Activated naive CD4-positive, alpha-beta T cell treated with anti-CD3 and anti-CD28 coated beads, Interleukin-2, amount 50 U/mL, for 24 hours (primary cell): ENCODE results near the gene USP36.
"Not testable (repeated sequence)": the region's sequence is repeated elsewhere in the genome, so short reads cannot be mapped to it uniquely, and the experiment has no call there.

Experiments
- H3K27ac Mint-ChIP-seq: one replicate; pipeline ENCODE4 v1.8.0; 2021; ENCODE audit warnings: mild to moderate bottlenecking, mixed read lengths
- H3K27me3 Mint-ChIP-seq: one replicate; pipeline ENCODE4 v1.8.0; 2021; ENCODE audit warnings: mixed read lengths
- H3K36me3 Mint-ChIP-seq: one replicate; pipeline ENCODE4 v1.8.0; 2021; ENCODE audit warnings: mixed read lengths
- H3K4me1 Mint-ChIP-seq: one replicate; pipeline ENCODE4 v1.8.0; 2021; ENCODE audit warnings: mixed read lengths
- H3K4me3 Mint-ChIP-seq: one replicate; pipeline ENCODE4 v1.8.0; 2021; ENCODE audit warnings: mild to moderate bottlenecking, mixed read lengths
- H3K9me3 Mint-ChIP-seq: one replicate; pipeline ENCODE4 v1.8.0; 2021; ENCODE audit warnings: mixed read lengths

The USP36 gene

GRCh38 chr17:78765821-78766220 lies 74.8 kb downstream of the USP36 start:
- H3K27ac Mint-ChIP-seq, result peak overlapping the region; percentile 83

GRCh38 chr17:78764871-78765270 lies 75.7 kb downstream of the USP36 start:
- Mint-ChIP-seq H3K27ac (peak overlapping the region; percentile 96), H3K36me3 (peaks cover 3% of the 10 kb centered on the region), H3K4me1 (peaks cover 45% of the 10 kb centered on the region), H3K4me3 (peak overlapping the region; percentile 77), H3K27me3 (no peaks in the 10 kb centered on the region), H3K9me3 (no peaks in the 10 kb centered on the region)

More at GRCh38 chr17:78765821-78766220, 74.8 kb downstream of the USP36 start:
- Mint-ChIP-seq H3K27me3 (no peaks in the 10 kb centered on the region), H3K36me3 (peaks cover 3% of the 10 kb centered on the region), H3K4me1 (peaks cover 43% of the 10 kb centered on the region), H3K9me3 (no peaks in the 10 kb centered on the region), H3K4me3 (no peak overlapping the region)

GRCh38 chr17:78763561-78763960 lies 77.1 kb downstream of the USP36 start:
- H3K4me1 Mint-ChIP-seq, result peaks cover 58% of the 10 kb centered on the region
- peaks cover 3% of the 10 kb centered on the region for H3K36me3 Mint-ChIP-seq
- H3K4me3 Mint-ChIP-seq, result peak overlapping the region; percentile 31
- H3K9me3 Mint-ChIP-seq, result no peaks in the 10 kb centered on the region
- H3K27me3 Mint-ChIP-seq, result no peaks in the 10 kb centered on the region
- peak overlapping the region; percentile 98 for H3K27ac Mint-ChIP-seq

DNA sequence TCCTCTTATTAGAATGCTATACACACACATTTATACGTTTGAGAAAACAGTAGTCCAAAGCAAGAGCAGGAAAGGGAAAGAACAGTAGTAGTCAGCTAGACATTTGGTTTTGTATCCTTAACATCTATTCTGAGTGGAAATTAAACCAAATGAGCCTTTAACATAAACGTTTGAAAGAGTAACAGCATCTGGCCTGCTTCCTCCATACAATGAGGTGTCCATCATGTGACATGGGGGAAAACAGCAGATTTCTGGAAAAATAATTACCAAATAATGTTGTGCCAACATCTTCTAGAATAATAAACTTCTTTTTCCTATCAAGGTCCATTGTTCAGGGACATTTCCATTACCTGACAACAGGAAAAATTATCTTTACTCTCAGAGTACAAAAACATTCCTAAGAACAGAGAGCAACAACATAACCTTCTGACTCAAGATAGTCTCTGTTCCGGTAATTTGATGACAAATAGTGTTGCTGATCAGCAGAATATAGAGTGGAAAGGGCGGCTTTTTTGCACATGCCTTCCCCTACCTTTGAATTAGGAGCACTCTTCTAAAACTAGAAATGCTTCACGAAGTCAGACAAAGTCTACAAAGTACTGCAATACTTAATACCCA lies 78.7 kb downstream of the USP36 start:
- H3K4me3 Mint-ChIP-seq, result peak overlapping the region; percentile 70
- H3K36me3 Mint-ChIP-seq, result peaks cover 3% of the 10 kb centered on the region
- peak overlapping the region; percentile 98 for H3K27ac Mint-ChIP-seq
- no peaks in the 10 kb centered on the region for H3K9me3 Mint-ChIP-seq
- H3K27me3 Mint-ChIP-seq, result no peaks in the 10 kb centered on the region
- peaks cover 75% of the 10 kb centered on the region for H3K4me1 Mint-ChIP-seq

DNA sequence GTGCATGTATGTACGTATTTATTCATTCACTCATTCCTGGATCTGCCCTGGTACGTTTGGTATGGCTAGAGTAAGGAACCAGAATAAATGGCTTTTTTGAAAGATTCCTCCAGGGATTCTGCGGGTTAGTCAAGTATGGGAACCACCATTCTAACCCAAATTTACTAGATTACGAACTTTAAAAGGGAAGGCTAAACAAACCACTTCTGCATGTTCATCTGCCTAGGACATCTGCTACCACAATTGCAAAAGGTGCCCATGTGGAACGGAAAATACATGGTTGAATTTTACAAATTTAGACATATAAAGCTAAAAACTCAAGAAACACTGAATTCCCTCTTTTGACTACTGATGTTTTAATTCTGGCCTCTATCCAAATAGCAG lies 80.7 kb downstream of the USP36 start:
- Mint-ChIP-seq H3K4me1 (peaks cover 88% of the 10 kb centered on the region), H3K4me3 (peak overlapping the region; percentile 58), H3K27ac (peak overlapping the region; percentile 86), H3K27me3 (no peaks in the 10 kb centered on the region), H3K36me3 (peaks cover 3% of the 10 kb centered on the region), H3K9me3 (no peaks in the 10 kb centered on the region)

DNA sequence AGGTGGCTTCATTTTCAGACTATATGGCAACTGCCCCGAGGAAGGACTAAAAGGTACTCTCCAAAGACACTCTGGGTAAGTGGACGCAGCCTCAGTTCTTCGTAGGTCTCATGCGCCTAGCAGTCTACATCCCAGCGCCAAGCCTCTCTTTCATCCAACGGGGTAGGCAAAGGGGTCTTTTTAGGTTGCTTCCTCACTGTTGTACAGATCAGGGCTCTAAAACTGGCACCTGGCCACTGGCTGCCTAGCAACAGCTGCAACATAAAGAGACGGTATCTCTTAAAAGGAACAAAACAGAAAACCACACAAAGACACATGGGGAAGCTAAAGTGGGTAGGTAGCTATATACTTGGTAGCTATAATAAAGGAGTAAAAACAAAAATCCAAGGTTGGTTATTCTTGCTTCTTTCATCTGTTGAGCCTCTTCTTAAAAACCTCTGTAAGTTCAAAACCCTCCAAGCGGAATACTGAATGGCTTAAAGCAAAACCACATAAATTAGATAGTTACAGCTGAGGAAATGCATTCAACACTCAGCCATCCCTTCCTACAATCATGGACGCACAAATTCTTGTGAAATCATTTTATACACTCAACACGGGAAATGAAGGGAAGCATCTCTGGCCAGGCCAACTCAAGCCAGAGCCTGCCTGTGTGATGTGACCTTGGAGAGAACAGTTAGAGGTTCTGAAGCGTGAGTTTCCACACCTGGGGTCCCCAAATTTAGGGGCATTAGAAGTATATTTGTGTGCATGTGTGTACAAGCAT lies 81.2 kb downstream of the USP36 start:
- Mint-ChIP-seq H3K4me3 (peak overlapping the region; percentile 66), H3K9me3 (no peaks in the 10 kb centered on the region), H3K4me1 (peaks cover 83% of the 10 kb centered on the region), H3K36me3 (peaks cover 1% of the 10 kb centered on the region), H3K27me3 (no peaks in the 10 kb centered on the region), H3K27ac (peak overlapping the region; percentile 86)

DNA sequence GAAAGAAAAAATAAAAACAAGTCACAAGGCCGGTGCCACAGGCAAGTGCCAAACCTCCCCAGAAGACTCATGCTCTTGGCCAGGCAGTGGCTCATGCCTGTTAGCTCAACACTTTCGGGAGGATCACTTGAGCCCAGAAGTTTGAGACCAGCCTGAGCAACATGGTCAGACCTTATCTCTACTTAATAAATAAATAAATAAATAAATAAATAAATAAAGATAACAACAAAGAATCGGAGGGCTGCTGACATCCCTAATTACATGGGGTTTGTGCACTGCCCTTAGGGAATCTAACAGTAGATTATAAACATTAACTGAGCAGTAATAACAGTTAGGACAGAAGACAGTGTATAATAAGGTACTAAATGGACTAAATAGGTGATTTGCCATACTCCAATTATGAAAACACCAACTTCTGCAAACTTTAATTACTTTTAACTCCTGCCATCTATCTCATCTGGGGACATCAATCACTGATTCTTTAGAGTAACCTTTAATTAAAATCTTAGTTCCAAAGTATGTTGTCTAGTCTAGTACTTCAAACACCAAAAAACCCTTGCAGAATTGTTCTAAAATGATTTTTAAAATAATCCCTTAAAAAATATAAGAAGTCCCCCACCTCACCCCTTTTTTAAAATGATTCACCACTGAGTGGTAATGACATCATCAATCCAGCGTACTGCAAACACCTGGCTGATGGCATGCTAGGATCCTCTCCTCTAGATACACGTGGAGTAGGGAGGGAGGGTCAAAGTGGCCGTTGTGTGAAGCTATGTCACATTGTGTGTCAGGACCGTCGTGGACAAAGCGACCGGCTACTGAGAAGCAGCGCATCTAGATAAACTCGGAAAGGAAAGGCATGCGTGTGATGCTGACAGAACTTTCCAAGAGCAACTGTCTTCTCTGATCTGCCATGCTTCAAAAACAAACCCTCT lies 87.0 kb downstream of the USP36 start:
- H3K9me3 Mint-ChIP-seq, result no peaks in the 10 kb centered on the region
- H3K27me3 Mint-ChIP-seq, result no peaks in the 10 kb centered on the region
- peak overlapping the region; percentile 90 for H3K27ac Mint-ChIP-seq
- H3K36me3 Mint-ChIP-seq, result no peaks in the 10 kb centered on the region
- peaks cover 79% of the 10 kb centered on the region for H3K4me1 Mint-ChIP-seq
- H3K4me3 Mint-ChIP-seq, result peak overlapping the region; percentile 62

DNA sequence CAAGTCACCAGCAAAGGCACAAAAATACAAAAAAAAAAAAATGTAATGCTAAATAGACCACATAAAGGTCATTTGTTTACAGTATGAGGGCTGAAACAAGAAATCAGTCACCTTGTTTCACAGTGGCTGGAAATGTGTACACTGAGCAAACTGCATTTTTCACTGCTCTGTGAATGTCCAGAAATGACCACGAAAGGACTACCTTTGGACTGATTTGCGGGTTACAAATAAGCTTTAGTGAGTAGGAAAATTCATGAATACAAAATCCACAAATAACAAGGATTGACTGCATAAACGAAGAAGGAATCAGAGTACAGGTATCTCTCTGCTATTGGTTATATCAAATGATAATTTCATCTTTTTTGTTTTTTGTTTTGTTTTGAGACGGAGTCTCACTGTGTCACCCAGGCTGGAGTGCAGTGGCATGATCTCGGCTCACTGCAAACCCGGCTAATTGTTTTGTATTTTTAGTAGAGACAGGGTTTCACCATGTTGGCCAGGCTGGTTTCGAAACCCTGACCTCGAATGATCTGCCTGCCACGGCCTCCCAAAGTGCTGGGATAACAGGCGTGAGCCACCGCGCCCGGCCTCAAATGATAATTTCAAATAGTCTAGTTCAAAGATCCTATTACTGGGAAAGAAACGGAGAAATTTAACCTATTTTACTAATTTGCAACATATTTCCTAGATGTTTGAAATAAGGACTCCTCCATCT lies 89.0 kb downstream of the USP36 start:
- H3K27ac Mint-ChIP-seq, result peak overlapping the region; percentile 89
- peak overlapping the region; percentile 68 for H3K4me3 Mint-ChIP-seq
- no peaks in the 10 kb centered on the region for H3K27me3 Mint-ChIP-seq
- no peaks in the 10 kb centered on the region for H3K9me3 Mint-ChIP-seq
- H3K36me3 Mint-ChIP-seq, result no peaks in the 10 kb centered on the region
- H3K4me1 Mint-ChIP-seq, result peaks cover 77% of the 10 kb centered on the region

DNA sequence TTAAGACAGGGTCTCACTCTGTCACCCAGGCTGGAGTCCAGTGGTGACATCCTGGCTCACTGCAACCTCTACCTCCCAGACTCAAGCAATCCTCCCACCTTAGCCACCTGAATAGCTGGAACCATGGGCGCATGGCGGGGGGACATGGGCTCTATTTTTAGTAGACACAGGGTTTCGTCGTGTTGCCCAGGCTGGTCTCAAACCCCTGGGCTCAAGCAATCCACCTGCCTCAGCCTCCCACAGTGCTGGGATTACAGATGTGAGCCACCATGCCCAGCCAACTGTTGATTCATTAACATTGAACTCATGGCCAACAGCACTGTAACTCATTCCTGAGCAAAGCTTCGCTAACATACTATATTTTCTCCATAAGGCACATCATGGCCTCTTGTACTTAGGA lies 89.6 kb downstream of the USP36 start:
- H3K27me3 Mint-ChIP-seq, H3K36me3 Mint-ChIP-seq, H3K9me3 Mint-ChIP-seq, H3K4me3 Mint-ChIP-seq: not testable (repeated sequence)
- Mint-ChIP-seq H3K4me1 (peaks cover 79% of the 10 kb centered on the region), H3K27ac (peak overlapping the region; percentile 89)

DNA sequence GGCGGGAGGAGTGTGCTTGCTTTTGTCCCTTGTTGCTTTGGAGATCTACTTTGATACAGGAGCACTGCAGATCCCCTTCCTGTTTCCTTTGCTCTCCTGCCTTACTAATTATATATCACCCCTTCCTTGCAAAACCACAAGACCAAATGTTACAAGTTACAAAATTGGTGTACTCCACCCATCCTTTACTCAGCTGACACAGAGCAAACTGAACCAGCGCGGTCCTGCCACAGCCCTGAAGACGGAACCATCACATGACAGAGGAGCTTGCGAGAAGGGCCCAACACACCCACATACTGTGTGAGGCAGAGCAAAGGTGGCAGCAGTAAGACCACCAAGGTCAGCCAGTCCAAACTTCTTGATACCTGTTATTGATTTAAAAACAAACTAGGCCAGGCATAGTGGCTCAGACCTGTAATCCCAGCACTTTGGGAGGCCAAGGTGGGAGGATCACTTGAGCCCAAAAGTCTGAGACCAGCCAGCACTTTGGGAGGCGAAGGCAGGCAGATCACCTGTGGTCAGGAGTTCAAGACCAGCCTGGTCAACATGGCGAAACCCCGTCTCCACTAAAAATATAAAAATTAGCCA lies 91.8 kb downstream of the USP36 start:
- Mint-ChIP-seq H3K27ac (peak overlapping the region; percentile 94), H3K4me3 (peak overlapping the region; percentile 82), H3K27me3 (no peaks in the 10 kb centered on the region), H3K4me1 (peaks cover 91% of the 10 kb centered on the region), H3K9me3 (no peaks in the 10 kb centered on the region), H3K36me3 (no peaks in the 10 kb centered on the region)

DNA sequence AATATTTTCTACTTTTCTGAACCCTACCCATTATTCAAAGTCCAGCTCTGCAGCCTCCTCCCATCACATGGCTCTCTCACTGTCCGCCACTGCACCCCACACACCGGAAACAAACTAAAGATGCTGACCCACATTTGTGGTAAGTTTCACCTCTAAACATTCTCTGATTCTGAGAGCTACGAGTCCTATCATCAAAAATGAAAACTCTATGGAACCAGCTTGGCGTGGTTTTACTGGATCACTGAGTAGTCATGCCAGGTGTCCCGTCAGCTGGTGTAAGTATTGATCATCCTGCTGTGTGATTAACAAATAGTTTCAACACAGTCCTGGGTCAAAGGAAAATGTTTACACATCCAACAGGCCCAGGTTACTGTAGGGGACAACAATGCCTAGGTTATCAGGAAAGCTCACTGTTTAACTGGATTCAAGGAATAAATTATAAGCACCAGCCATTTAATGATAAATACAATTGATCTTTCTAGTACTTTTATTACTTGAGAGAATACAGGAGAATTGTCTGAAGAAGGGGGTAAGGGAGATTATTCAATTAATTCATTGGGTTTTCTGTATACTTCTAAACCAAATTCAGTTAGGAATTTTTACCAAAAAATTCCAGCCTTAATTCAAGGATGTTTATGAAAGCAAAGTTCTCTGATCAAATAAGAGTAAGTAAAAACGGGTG lies 92.4 kb downstream of the USP36 start:
- Mint-ChIP-seq H3K4me1 (peaks cover 92% of the 10 kb centered on the region), H3K36me3 (no peaks in the 10 kb centered on the region), H3K4me3 (peak overlapping the region; percentile 82), H3K9me3 (no peaks in the 10 kb centered on the region), H3K27me3 (no peaks in the 10 kb centered on the region), H3K27ac (peak overlapping the region; percentile 94)

- peak overlapping the region; percentile 94 for H3K27ac Mint-ChIP-seq
- no peaks in the 10 kb centered on the region for H3K9me3 Mint-ChIP-seq
- H3K36me3 Mint-ChIP-seq, result peaks cover 2% of the 10 kb centered on the region
- H3K4me1 Mint-ChIP-seq, result peaks cover 90% of the 10 kb centered on the region
- H3K27me3 Mint-ChIP-seq, result no peaks in the 10 kb centered on the region
- H3K4me3 Mint-ChIP-seq, result peak overlapping the region; percentile 82
Measured at GRCh38 chr17:78747488-78747887, 93.1 kb downstream of the USP36 start.

DNA sequence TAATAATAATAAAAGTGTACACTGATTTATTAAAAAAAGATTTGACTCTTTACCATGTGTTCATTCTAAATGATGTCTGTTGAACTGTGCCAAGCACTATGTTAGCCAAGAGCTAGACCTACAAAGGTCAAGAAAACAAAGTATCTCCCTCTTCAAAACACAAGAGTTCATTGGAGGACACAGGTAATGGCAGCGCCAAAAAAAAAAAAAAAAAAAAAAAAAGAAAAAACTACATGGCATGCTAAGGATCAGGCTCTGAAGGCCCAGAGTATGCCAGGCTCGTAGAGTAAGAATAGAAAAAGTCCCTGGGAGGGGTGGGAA lies 93.7 kb downstream of the USP36 start:
- Mint-ChIP-seq H3K4me1 (peaks cover 90% of the 10 kb centered on the region), H3K4me3 (peak overlapping the region; percentile 82), H3K36me3 (peaks cover 2% of the 10 kb centered on the region)

GRCh38 chr17:78746263-78746948 lies 94.2 kb downstream of the USP36 start:
- Mint-ChIP-seq H3K4me1 (peaks cover 90% of the 10 kb centered on the region), H3K4me3 (peak overlapping the region; percentile 79), H3K27ac (peak overlapping the region; percentile 91), H3K36me3 (peaks cover 2% of the 10 kb centered on the region), H3K27me3 (no peaks in the 10 kb centered on the region), H3K9me3 (no peaks in the 10 kb centered on the region)

More for the DNA sequence above, 93.7 kb downstream of the USP36 start:
- H3K9me3 Mint-ChIP-seq, result no peaks in the 10 kb centered on the region
- peak overlapping the region; percentile 94 for H3K27ac Mint-ChIP-seq
- H3K27me3 Mint-ChIP-seq, result no peaks in the 10 kb centered on the region
